GM12891 (cell line): ENCODE measurements around the gene PCSK7.

Experiments used
- PAX5 ChIP-seq: IDR thresholded peaks from 2 replicates; pipeline ENCODE4 v1.6.1; 2011; ENCODE audit warnings: low read length, moderate library complexity, mild to moderate bottlenecking; ENCODE audit not compliant: insufficient read depth, severe bottlenecking
- POLR2A ChIP-seq: IDR thresholded peaks from 2 replicates; pipeline ENCODE4 v1.6.1; 2011; ENCODE audit warnings: low read depth, low read length, control low read depth
- POLR2AphosphoS5 ChIP-seq: IDR thresholded peaks from 2 replicates; pipeline ENCODE4 v1.6.1; 2011; ENCODE audit warnings: low read depth, low read length, control low read depth

DNA sequence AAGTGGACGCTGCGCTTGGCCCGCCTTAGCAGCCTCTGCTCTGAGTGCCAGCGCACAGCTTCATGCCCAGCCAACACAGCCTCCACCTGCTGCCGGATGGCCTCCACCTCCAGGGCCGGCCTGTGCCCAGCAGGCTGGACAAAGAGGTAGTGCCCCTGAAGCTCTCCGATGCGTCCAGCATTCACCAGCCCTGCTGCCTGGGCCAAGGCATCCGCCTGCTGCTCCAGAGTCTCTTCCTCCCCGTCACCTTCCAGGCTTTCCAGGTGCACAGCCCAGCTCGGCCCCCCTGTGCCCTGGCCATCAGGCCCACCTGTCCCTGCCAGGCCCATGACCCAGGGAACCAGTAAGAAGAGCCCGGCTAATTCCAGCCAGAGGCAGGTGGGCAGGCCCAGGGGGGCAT, 2.5 kb downstream of the PCSK7 start:
- TF ChIP-seq POLR2A (no peak), POLR2AphosphoS5 (no peak), PAX5 (no peak)
